Tibial artery (tissue), 4 donors: ENCODE measurements around the gene CABP2.

Source experiments
- DNase-seq, 2 donors: peaks; one replicate each; pipeline ENCODE4 v3.0.0-alpha.2; 2019
- H3K27ac ChIP-seq, 2 donors: fragments of 200-600 bp; sonication (generic) in 1 of 2; 1 replicate in 1 of 2; 2 replicates in 1 of 2; pipeline ENCODE4 v1.5.1; 2018 to 2019; ENCODE audit warnings: mild to moderate bottlenecking in 1 of 2
- H3K27me3 ChIP-seq, 2 donors: fragments of 200-600 bp; sonication (generic) in 1 of 2; one replicate each; pipeline versions ENCODE4 v1.5.1 to v1.6.0; 2016 to 2019
- H3K36me3 ChIP-seq, 3 donors: fragments of 200-600 bp; sonication (generic) in 2 of 3; one replicate each; pipeline ENCODE4 v1.5.1; 2016 to 2019; ENCODE audit warnings: mild to moderate bottlenecking in 2 of 3
- H3K4me1 ChIP-seq, 4 donors: fragments of 200-600 bp; sonication (generic) in 2 of 4; 1 replicate in 3 of 4; 2 replicates in 1 of 4; pipeline ENCODE4 v1.5.1; 2016 to 2019
- H3K4me3 ChIP-seq, 2 donors: fragments of 200-600 bp; sonication (generic) in 1 of 2; 1 replicate in 1 of 2; 2 replicates in 1 of 2; pipeline ENCODE4 v1.5.1; 2018 to 2019; ENCODE audit warnings: mild to moderate bottlenecking in 2 of 2
- H3K9me3 ChIP-seq, 3 donors: fragments of 200-600 bp; sonication (generic) in 1 of 3; one replicate each; pipeline ENCODE4 v1.5.1; 2016 to 2019
- intact Hi-C: fragments of 100-400 bp; cut with DNase I; formaldehyde crosslinking; loops from one replicate; pipeline ENCODE4 v1.15.0; 2023; ENCODE audit warnings: low total_unique reads
- TF ChIP-seq, protein P1 (sequence below), 2 experiments: fragments of 200-600 bp in 1 of 2; fragments of 450-650 bp in 1 of 2; IDR thresholded peaks; one replicate each; pipeline ENCODE4 v1.5.1; 2017 to 2019; ENCODE audit warnings: antibody characterized with exemption in 2 of 2, mild to moderate bottlenecking in 1 of 2, moderate library complexity in 1 of 2

CABP2 gene

DNA sequence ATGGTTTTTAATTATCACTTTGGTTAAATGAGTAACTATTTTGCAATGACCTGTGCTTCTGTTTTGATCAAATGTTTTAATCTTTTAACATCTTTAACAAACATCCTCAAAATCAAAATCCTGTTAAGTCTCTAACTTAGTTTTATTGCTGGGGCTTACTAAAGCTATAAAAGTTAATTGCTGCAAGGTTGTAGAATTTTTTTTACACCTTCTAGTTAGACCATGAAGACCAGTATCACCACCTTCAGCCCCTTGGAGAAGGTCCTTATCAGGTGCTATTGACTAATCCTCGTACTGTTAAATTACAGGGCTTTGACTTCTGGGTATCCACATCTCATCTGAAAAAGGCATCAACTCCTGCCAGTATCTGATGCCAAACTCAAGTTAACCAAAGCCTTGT, 12.3 kb upstream of the CABP2 start:
- Histone ChIP-seq H3K36me3 (no peaks in the 10 kb centered on the region), H3K27me3 (no peaks in the 10 kb centered on the region), H3K27ac (no peak overlapping the region), H3K9me3 (peaks cover 0 to 4% (median 0%) of the 10 kb centered on the region in 3 donors), H3K4me1 (peaks cover 0 to 4% (median 0%) of the 10 kb centered on the region in 4 donors), H3K4me3 (no peak overlapping the region)
- TF ChIP-seq, protein P1, sequence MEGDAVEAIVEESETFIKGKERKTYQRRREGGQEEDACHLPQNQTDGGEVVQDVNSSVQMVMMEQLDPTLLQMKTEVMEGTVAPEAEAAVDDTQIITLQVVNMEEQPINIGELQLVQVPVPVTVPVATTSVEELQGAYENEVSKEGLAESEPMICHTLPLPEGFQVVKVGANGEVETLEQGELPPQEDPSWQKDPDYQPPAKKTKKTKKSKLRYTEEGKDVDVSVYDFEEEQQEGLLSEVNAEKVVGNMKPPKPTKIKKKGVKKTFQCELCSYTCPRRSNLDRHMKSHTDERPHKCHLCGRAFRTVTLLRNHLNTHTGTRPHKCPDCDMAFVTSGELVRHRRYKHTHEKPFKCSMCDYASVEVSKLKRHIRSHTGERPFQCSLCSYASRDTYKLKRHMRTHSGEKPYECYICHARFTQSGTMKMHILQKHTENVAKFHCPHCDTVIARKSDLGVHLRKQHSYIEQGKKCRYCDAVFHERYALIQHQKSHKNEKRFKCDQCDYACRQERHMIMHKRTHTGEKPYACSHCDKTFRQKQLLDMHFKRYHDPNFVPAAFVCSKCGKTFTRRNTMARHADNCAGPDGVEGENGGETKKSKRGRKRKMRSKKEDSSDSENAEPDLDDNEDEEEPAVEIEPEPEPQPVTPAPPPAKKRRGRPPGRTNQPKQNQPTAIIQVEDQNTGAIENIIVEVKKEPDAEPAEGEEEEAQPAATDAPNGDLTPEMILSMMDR (IDR thresholded peaks at IDR 0.05), result no peak
- no peak for DNase-seq
- intact Hi-C loops, result no loop called here

DNA sequence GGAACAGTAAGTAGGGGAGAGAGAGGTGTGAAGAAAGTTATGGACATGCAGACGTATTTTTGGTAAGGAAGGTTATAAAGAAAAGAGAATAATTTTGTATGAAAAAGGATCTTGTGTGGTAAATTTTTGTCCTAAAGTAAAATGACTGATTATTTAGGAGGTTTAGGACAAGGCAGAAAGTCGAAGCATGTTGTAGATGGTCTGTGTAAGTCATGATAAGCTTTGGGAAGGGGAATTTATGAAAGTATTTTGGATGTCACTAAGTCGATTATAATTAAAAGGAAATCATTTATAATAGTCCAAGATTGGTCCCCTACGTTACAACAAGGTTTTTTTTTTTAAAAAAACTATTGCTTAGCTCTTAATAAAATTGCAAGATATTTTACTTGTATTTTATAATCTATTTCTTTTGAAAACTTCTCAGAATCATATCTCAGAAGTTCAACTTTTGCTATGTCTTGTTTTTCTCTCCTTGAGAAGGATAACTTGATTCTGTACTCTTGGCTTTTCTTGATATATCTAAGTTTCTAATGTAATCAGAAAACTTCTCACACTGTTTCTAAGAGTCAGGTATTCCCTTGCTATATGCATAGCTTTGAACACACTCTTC, 10.9 kb upstream of the CABP2 start:
- intact Hi-C loops, result no loop called here
- peaks cover 0 to 4% (median 0%) of the 10 kb centered on the region in 3 donors for H3K9me3 ChIP-seq
- H3K36me3 ChIP-seq, result no peaks in the 10 kb centered on the region

DNA sequence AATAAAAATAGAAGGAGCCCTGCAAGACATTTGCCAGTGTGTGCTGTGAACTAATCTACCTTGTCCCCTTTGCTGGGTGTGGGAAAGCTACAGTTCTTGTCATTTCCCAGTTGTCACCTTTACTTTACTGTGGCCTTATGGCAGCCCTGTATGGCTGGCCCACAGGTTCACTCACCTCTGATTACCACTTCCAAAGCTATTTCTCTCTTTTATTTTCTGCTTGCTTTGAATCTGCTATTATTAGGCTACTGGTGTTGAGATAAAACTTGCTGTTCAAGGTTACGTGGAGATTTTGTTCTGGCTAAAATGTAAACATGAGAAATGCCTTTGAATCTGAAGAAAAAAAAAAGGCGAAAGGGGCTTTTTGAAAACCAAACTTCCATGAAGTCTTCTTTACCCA, 9.6 kb upstream of the CABP2 start:
- H3K27me3 ChIP-seq, result peaks cover 0 to 4% of the 10 kb centered on the region in 2 donors
- no peak overlapping the region for H3K4me3 ChIP-seq
- no peak overlapping the region for H3K27ac ChIP-seq
- no peak for DNase-seq
- H3K9me3 ChIP-seq, result peaks cover 0 to 4% (median 0%) of the 10 kb centered on the region in 3 donors
- no peaks in the 10 kb centered on the region for H3K4me1 ChIP-seq
- TF ChIP-seq, protein P1 (IDR thresholded peaks at IDR 0.05), result no peak
- intact Hi-C loops, result no loop called here
- no peaks in the 10 kb centered on the region for H3K36me3 ChIP-seq

More for the DNA sequence above, 10.9 kb upstream of the CABP2 start:
- peaks cover 0 to 4% of the 10 kb centered on the region in 2 donors for H3K27me3 ChIP-seq
- no peak for DNase-seq
- H3K27ac ChIP-seq, result no peak overlapping the region
- H3K4me3 ChIP-seq, result no peak overlapping the region
- TF ChIP-seq, protein P1 (IDR thresholded peaks at IDR 0.05), result no peak
- H3K4me1 ChIP-seq, result peaks cover 0 to 4% (median 0%) of the 10 kb centered on the region in 4 donors

DNA sequence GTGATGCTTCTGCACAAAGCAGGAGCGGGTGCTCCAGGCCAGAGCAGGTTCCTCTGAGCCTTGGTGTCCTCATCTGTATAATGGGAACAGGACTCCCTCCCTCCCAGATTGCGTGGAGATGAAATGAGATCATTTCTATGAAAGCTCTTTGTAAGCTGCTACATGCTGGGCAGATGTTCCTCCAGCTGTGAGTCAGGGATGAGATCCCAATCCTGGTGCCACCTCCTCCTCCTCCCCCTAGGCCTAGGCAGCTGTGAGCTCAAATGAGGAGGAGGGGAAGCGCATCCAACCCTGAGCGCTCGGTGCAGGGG, 7.0 kb upstream of the CABP2 start:
- no peak overlapping the region for H3K4me3 ChIP-seq
- no peak overlapping the region for H3K27ac ChIP-seq
- DNase-seq, result no peak
- H3K4me1 ChIP-seq, result no peaks in the 10 kb centered on the region
- intact Hi-C loops, result no loop called here
- no peaks in the 10 kb centered on the region for H3K36me3 ChIP-seq
- TF ChIP-seq, protein P1 (IDR thresholded peaks at IDR 0.05), result no peak
- H3K9me3 ChIP-seq, result peaks cover 0 to 4% (median 0%) of the 10 kb centered on the region in 3 donors
- H3K27me3 ChIP-seq, result peaks cover 0 to 12% of the 10 kb centered on the region in 2 donors

DNA sequence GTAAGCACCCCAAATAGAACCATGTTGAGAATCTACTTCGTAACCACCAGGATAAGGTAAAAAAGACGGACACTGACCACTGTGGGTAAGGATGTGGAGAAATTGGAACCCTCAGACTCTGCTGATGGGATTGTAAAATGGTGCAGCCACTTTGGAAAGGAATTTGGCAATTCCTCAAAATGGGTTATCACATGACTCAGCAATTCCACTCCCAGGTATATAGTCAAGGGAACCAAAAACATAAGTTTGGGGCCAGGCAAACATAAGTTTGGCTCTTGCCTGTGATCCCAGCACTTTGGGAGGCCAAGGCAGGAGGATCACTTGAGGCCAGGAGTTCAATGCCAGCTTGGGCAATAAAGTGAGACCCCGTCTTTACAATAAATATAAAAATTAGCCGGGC, 5.1 kb upstream of the CABP2 start:
- TF ChIP-seq, protein P1 (IDR thresholded peaks at IDR 0.05), result no peak
- Histone ChIP-seq H3K4me1 (no peaks in the 10 kb centered on the region), H3K36me3 (no peaks in the 10 kb centered on the region), H3K27ac (no peak overlapping the region), H3K9me3 (no peaks in the 10 kb centered on the region), H3K27me3 (peaks cover 0 to 29% of the 10 kb centered on the region in 2 donors), H3K4me3 (no peak overlapping the region)
- no peak for DNase-seq
- intact Hi-C loops, result no loop called here
